Measurements from ENCODE around the gene UBC.
A peak's percentile ranks its signal among the peaks of the same experiment; 100 is the strongest.

The UBC gene

DNA sequence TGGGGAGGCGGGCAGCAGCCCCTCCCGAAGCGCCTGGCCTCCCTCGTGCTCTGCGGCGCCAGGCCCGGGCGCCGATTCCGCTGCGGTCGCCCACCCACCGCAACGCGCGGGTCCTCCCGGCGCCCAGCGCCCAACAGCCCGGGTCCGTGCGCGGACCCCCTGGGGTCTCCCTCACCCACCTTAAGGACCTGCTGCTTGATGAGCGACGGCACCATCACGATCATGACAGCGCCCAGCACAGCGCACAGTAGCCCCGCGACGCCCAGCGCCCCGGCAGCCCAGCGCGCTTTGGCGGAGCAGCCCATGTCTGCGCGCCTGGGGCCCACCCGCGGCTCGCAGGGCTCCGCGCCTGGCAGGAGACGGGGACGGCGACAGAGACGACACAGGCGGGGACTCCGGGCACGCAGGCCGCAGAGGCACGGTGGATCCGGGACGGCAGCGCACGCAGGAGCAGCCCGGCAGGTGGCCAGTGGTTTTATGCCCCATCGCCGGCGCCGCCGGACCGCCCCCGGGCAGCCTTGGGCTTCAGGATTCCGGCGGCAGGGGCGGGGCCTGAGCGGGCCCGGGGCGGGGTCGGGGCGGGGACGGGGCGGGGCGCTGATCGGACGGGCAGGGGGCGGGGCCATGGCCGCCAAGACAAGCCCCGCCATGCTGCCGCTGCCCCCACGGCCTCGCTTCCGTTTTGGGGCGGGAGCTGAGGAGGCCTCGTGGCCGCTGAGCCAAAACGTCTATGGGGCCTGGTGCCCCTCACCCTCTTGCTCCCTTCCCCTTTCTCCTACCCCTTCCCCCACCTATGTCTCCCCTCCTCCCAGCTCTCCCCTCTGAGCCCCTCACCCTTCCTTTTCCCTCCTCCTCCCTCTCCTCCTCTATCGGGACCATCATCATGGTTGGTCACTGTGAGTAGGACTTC, 50.8 kb downstream of the UBC start, which contains the start of gene SCARB1:
Gene SCARB1 (minus strand): TSS at position 449 of the 910 bp plus-strand sequence. CDS start 144 bp downstream, at position 305.
- DNase-seq, result peak; percentile 52 to 63

GRCh38 chr12:124862768-124863415, 51.6 kb downstream of the UBC start:
- no peak for DNase-seq

- no peak for DNase-seq
Measured at GRCh38 chr12:124861898-124862676, 52.4 kb downstream of the UBC start.
